Neural progenitor cell (in vitro differentiated cells): ENCODE data around the gene PEX5L.

Experiments
- CTCF ChIP-seq: fragments of 200-600 bp; sonication (generic); IDR thresholded peaks from 2 replicates; pipeline ENCODE4 v1.5.1; 2017; ENCODE audit warnings: antibody characterized with exemption, mild to moderate bottlenecking
- EZH2 ChIP-seq: fragments of 200-600 bp; sonication (generic); IDR thresholded peaks from 2 replicates; pipeline ENCODE4 v1.6.1; 2017; ENCODE audit warnings: antibody characterized with exemption, mild to moderate bottlenecking, moderate library complexity
- EZH2phosphoT487 ChIP-seq: fragments of 200-600 bp; sonication (generic); IDR thresholded peaks from 2 replicates; pipeline ENCODE4 v1.6.1; 2017; ENCODE audit warnings: antibody characterized with exemption

- TF ChIP-seq CTCF (no peak), EZH2 (no peak), EZH2phosphoT487 (no peak)
Observed at GRCh38 chr3:179745079-179745478, 291.7 kb downstream of the PEX5L start.
